ENCODE measurements around the gene KCTD17. TPM values are rescaled to one million over a fixed set of nuclear protein-coding genes. Genes with fewer than 3 reads are reported as not detected.

The KCTD17 gene
- polyA plus RNA-seq, 2 of the 4 experiments (the other 2 are of a cell fraction) = 18.7 to 37.1 TPM

- Histone ChIP-seq H3K27ac (no peak overlapping the region), H3K4me1 (peaks cover 28% of the 10 kb centered on the region), H3K4me3 (no peak overlapping the region), H3K9me3 (no peaks in the 10 kb centered on the region), H3K4me2 (no peak overlapping the region)
- no peak for FAIRE-seq
- TF ChIP-seq POLR2A (IDR thresholded peaks at IDR 0.05; ENCODE audit: low read length) = no peak
- TF ChIP-seq RFX5 (IDR thresholded peaks at IDR 0.05) = no peak
- no peak for TF ChIP-seq HOXA7 (CRISPR knock-in tag; IDR thresholded peaks at IDR 0.05)
- no peak for TF ChIP-seq ZFP36 (IDR thresholded peaks at IDR 0.05; ENCODE audit: borderline replicate concordance, partially characterized antibody)
- no peak for TF ChIP-seq MAFK (IDR thresholded peaks at IDR 0.05; ENCODE audit: partially characterized antibody)
- TF ChIP-seq CHD2 (IDR thresholded peaks at IDR 0.05; ENCODE audit: low read length, partially characterized antibody) = no peak
- TF ChIP-seq HOXB5 (CRISPR knock-in tag; IDR thresholded peaks at IDR 0.05) = no peak
- TF ChIP-seq ZNF302 (CRISPR knock-in tag; IDR thresholded peaks at IDR 0.05) = no peak
- TF ChIP-seq, protein P1, sequence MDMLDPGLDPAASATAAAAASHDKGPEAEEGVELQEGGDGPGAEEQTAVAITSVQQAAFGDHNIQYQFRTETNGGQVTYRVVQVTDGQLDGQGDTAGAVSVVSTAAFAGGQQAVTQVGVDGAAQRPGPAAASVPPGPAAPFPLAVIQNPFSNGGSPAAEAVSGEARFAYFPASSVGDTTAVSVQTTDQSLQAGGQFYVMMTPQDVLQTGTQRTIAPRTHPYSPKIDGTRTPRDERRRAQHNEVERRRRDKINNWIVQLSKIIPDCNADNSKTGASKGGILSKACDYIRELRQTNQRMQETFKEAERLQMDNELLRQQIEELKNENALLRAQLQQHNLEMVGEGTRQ (IDR thresholded peaks at IDR 0.05) = no peak
- no peak for TF ChIP-seq RNF2 (IDR thresholded peaks at IDR 0.05; ENCODE audit: borderline replicate concordance, low read depth)
- no peak for TF ChIP-seq EHF (CRISPR knock-in tag; IDR thresholded peaks at IDR 0.05)
- TF ChIP-seq POLR2AphosphoS2 (conservative IDR thresholded peaks at IDR 0.05; ENCODE audit: low read length) = no peak
- no peak for TF ChIP-seq FOSB (CRISPR knock-in tag; IDR thresholded peaks at IDR 0.05)
- TF ChIP-seq CBX8 (IDR thresholded peaks at IDR 0.05) = no peak
- no peak for TF ChIP-seq ESRRA (IDR thresholded peaks at IDR 0.05; ENCODE audit: borderline replicate concordance, low read length)
- no peak for TF ChIP-seq E2F6 (IDR thresholded peaks at IDR 0.05; ENCODE audit: borderline replicate concordance, low read depth)
- TF ChIP-seq HDAC2 (IDR thresholded peaks at IDR 0.05) = no peak
- TF ChIP-seq TP53 (CRISPR knock-in tag; IDR thresholded peaks at IDR 0.05) = no peak
- TF ChIP-seq ELK1 (IDR thresholded peaks at IDR 0.05; ENCODE audit: low read depth, low read length) = no peak
- no peak for TF ChIP-seq FOXS1 (CRISPR knock-in tag; IDR thresholded peaks at IDR 0.05)
- 83% methylated on average over 4 of the region's 4 CpGs for WGBS (ENCODE audit: missing lambda C conversion rate)
- no peak for DNase-seq (ENCODE audit: low read depth in 1 of 2, low spot score in 1 of 2)
- ChIA-PET CTCF (interaction anchor here (0.6 to 2.4 kb wide), 5 partner anchors 18 to 862 kb away, joined by 3 to 7 read pairs (median 3); no protein-coding TSS in a partner anchor), POLR2A (no interaction called here)
- ATAC-seq = no peak
Measured at GRCh38 chr22:37014415-37014806, 37.1 kb upstream of the KCTD17 start.

GRCh38 chr22:37014835-37015586 is 36.5 kb upstream of the KCTD17 start:
- FAIRE-seq = no peak

More at GRCh38 chr22:37014835-37015586, 36.5 kb upstream of the KCTD17 start:
- 89% methylated on average over 10 of the region's 12 CpGs for WGBS (ENCODE audit: missing lambda C conversion rate)
- Histone ChIP-seq H3K4me3 (no peak overlapping the region), H3K4me2 (no peak overlapping the region), H3K27ac (peak overlapping the region in 1 of 2 experiments; percentile 32; a peak in 1 of 6 replicates), H3K9me3 (no peaks in the 10 kb centered on the region), H3K4me1 (peaks cover 28% of the 10 kb centered on the region)
- no peak for ATAC-seq
- TF ChIP-seq PHF8 (IDR thresholded peaks at IDR 0.05; ENCODE audit: borderline replicate concordance, low read depth) (no peak), RNF2 (IDR thresholded peaks at IDR 0.05; ENCODE audit: borderline replicate concordance, low read depth) (no peak)
- TF ChIP-seq, protein P2, sequence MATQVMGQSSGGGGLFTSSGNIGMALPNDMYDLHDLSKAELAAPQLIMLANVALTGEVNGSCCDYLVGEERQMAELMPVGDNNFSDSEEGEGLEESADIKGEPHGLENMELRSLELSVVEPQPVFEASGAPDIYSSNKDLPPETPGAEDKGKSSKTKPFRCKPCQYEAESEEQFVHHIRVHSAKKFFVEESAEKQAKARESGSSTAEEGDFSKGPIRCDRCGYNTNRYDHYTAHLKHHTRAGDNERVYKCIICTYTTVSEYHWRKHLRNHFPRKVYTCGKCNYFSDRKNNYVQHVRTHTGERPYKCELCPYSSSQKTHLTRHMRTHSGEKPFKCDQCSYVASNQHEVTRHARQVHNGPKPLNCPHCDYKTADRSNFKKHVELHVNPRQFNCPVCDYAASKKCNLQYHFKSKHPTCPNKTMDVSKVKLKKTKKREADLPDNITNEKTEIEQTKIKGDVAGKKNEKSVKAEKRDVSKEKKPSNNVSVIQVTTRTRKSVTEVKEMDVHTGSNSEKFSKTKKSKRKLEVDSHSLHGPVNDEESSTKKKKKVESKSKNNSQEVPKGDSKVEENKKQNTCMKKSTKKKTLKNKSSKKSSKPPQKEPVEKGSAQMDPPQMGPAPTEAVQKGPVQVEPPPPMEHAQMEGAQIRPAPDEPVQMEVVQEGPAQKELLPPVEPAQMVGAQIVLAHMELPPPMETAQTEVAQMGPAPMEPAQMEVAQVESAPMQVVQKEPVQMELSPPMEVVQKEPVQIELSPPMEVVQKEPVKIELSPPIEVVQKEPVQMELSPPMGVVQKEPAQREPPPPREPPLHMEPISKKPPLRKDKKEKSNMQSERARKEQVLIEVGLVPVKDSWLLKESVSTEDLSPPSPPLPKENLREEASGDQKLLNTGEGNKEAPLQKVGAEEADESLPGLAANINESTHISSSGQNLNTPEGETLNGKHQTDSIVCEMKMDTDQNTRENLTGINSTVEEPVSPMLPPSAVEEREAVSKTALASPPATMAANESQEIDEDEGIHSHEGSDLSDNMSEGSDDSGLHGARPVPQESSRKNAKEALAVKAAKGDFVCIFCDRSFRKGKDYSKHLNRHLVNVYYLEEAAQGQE (IDR thresholded peaks at IDR 0.05) = no peak
- CTCF ChIA-PET = interaction anchor here (0.7 to 2.4 kb wide), 4 partner anchors 18 to 159 kb away, joined by 3 to 7 read pairs (median 3); no protein-coding TSS in a partner anchor
- POLR2A ChIA-PET = no interaction called here
- no peak for DNase-seq (ENCODE audit: low read depth in 1 of 2, low spot score in 1 of 2)

All from A549 (cell line).